ENCODE data around the gene ZNF350. TPM values are rescaled to one million over a fixed set of nuclear protein-coding genes. Genes with fewer than 3 reads are reported as not detected.

Gene ZNF350
- total and polyA plus RNA-seq, 2 of the 13 experiments (the other 11 are each of a cell fraction or from before 2014, with no cell fraction given) = 3.7 to 6.9 TPM

GRCh38 chr19:52028027-52028779 lies 41.6 kb upstream of the ZNF350 start, which contains the start of gene ZNF614 (continued):
- TF ChIP-seq ZNF263 (CRISPR knock-in tag; IDR thresholded peaks at IDR 0.05) (peak; percentile 66), ZNF446 (CRISPR knock-in tag; IDR thresholded peaks at IDR 0.05) (no peak), HDAC1 (CRISPR knock-in tag; IDR thresholded peaks at IDR 0.05) (peak; percentile 89), HMG20B (CRISPR knock-in tag; conservative IDR thresholded peaks at IDR 0.05) (no peak), JUNB (CRISPR knock-in tag; IDR thresholded peaks at IDR 0.05; ENCODE audit: borderline replicate concordance) (no peak), ZNF570 (CRISPR knock-in tag; IDR thresholded peaks at IDR 0.05; ENCODE audit: borderline replicate concordance) (0 out of 2 replicates have a peak, but pooled peaks have one; percentile 55), SRSF9 (IDR thresholded peaks at IDR 0.05; ENCODE audit: borderline replicate concordance, insufficient read depth, low read depth, low read length, poor library complexity, severe bottlenecking) (no peak), GZF1 (CRISPR knock-in tag; IDR thresholded peaks at IDR 0.05) (0 out of 2 replicates have a peak, but pooled peaks have one; percentile 24), FIP1L1 (IDR thresholded peaks at IDR 0.05; ENCODE audit: borderline replicate concordance, insufficient read depth, low read depth, low read length) (no peak), YY1 (IDR thresholded peaks at IDR 0.05; ENCODE audit: insufficient read depth, insufficient replicate concordance, low read depth, low read length) (peak; percentile 98), CENPT (CRISPR knock-in tag; IDR thresholded peaks at IDR 0.05; ENCODE audit: low read depth) (no peak), ZKSCAN8 (CRISPR knock-in tag; IDR thresholded peaks at IDR 0.05; ENCODE audit: borderline replicate concordance) (no peak; the same call in 1 of the 2 replicates), ZBTB1 (CRISPR knock-in tag; IDR thresholded peaks at IDR 0.05; ENCODE audit: borderline replicate concordance) (no peak), SRSF4 (IDR thresholded peaks at IDR 0.05; ENCODE audit: low read depth, low read length, poor library complexity, severe bottlenecking) (no peak), ZSCAN9 (CRISPR knock-in tag; IDR thresholded peaks at IDR 0.05; ENCODE audit: borderline replicate concordance) (no peak), MYC (CRISPR knock-in tag; IDR thresholded peaks at IDR 0.05; ENCODE audit: borderline replicate concordance) (peak; percentile 91), PCBP1 (IDR thresholded peaks at IDR 0.05; ENCODE audit: borderline replicate concordance, low read depth, low read length) (peak; percentile 55; the same call in 1 of the 2 replicates), MBNL3 (CRISPR knock-in tag; conservative IDR thresholded peaks at IDR 0.05) (no peak)
- TF ChIP-seq, protein P1, sequence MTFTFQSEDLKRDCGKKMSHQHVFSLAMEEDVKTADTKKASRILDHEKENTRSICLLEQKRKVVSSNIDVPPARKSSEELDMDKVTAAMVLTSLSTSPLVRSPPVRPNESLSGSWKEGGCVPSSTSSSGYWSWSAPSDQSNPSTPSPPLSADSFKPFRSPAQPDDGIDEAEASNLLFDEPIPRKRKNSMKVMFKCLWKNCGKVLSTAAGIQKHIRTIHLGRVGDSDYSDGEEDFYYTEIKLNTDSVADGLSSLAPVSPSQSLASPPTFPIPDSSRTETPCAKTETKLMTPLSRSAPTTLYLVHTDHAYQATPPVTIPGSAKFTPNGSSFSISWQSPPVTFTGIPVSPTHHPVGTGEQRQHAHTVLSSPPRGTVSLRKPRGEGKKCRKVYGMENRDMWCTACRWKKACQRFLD (CRISPR knock-in tag; IDR thresholded peaks at IDR 0.05; ENCODE audit: borderline replicate concordance) = peak; percentile 75; the same call in 1 of the 2 replicates
- TF ChIP-seq, protein P2, sequence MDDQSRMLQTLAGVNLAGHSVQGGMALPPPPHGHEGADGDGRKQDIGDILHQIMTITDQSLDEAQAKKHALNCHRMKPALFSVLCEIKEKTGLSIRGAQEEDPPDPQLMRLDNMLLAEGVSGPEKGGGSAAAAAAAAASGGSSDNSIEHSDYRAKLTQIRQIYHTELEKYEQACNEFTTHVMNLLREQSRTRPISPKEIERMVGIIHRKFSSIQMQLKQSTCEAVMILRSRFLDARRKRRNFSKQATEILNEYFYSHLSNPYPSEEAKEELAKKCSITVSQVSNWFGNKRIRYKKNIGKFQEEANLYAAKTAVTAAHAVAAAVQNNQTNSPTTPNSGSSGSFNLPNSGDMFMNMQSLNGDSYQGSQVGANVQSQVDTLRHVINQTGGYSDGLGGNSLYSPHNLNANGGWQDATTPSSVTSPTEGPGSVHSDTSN (CRISPR knock-in tag; IDR thresholded peaks at IDR 0.05; ENCODE audit: borderline replicate concordance) = no peak
- TF ChIP-seq, protein P3, sequence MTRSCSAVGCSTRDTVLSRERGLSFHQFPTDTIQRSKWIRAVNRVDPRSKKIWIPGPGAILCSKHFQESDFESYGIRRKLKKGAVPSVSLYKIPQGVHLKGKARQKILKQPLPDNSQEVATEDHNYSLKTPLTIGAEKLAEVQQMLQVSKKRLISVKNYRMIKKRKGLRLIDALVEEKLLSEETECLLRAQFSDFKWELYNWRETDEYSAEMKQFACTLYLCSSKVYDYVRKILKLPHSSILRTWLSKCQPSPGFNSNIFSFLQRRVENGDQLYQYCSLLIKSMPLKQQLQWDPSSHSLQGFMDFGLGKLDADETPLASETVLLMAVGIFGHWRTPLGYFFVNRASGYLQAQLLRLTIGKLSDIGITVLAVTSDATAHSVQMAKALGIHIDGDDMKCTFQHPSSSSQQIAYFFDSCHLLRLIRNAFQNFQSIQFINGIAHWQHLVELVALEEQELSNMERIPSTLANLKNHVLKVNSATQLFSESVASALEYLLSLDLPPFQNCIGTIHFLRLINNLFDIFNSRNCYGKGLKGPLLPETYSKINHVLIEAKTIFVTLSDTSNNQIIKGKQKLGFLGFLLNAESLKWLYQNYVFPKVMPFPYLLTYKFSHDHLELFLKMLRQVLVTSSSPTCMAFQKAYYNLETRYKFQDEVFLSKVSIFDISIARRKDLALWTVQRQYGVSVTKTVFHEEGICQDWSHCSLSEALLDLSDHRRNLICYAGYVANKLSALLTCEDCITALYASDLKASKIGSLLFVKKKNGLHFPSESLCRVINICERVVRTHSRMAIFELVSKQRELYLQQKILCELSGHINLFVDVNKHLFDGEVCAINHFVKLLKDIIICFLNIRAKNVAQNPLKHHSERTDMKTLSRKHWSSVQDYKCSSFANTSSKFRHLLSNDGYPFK (CRISPR knock-in tag; IDR thresholded peaks at IDR 0.05; ENCODE audit: borderline replicate concordance) = peak; percentile 99
- TF ChIP-seq, protein P4, sequence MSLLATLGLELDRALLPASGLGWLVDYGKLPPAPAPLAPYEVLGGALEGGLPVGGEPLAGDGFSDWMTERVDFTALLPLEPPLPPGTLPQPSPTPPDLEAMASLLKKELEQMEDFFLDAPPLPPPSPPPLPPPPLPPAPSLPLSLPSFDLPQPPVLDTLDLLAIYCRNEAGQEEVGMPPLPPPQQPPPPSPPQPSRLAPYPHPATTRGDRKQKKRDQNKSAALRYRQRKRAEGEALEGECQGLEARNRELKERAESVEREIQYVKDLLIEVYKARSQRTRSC (CRISPR knock-in tag; IDR thresholded peaks at IDR 0.05; ENCODE audit: low read depth) = no peak

Measured in HepG2 (cell line).